ENCODE data around the gene FLYWCH1.

The FLYWCH1 gene

DNA sequence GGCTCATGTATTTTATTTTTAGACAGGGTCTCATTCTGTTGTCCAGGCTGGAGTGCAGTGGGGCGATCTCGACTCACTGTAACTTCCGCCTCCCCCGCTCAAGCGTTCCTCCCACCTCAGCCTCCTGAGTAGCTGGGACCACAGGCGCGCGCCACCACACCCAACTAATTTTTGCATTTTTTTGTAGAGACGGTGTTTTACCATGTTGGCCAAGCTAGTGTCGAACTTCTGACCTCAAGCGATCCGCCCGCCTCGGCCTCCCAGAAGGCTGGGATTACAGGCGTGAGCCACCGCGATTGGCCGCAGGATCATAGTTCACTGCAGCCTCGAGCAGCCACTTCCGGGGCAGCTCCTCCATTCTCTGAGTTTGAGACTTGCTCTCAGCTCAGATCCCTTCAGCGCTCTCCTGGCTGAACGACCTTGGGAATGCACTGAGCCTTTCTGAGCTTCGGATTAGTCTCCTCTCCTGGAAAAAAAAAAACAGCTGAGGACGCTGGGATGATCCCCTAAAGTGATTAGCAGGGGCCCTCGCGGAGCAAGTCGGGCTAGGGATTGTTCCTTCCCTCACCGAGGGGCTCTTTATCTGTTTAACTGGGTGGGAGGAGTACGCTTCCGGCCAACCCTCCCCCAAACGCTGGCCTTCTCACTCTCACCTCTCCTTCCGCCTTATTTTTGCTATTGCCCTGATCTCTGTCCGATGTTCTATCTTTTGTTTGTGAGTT lies 69.6 kb downstream of the FLYWCH1 start:
- Mint-ChIP-seq H3K27me3 (ENCODE audit: low read depth) (peaks cover 8% of the 10 kb centered on the region), H3K36me3 (ENCODE audit: low read depth) (no peaks in the 10 kb centered on the region), H3K4me3 (peak overlapping the region; percentile 83 to 93 (median 84)), H3K4me1 (peaks cover 22% of the 10 kb centered on the region), H3K9me3 (no peaks in the 10 kb centered on the region), H3K27ac (peak overlapping the region; percentile 78 to 88 (median 84))
- TF ChIP-seq, protein P1, sequence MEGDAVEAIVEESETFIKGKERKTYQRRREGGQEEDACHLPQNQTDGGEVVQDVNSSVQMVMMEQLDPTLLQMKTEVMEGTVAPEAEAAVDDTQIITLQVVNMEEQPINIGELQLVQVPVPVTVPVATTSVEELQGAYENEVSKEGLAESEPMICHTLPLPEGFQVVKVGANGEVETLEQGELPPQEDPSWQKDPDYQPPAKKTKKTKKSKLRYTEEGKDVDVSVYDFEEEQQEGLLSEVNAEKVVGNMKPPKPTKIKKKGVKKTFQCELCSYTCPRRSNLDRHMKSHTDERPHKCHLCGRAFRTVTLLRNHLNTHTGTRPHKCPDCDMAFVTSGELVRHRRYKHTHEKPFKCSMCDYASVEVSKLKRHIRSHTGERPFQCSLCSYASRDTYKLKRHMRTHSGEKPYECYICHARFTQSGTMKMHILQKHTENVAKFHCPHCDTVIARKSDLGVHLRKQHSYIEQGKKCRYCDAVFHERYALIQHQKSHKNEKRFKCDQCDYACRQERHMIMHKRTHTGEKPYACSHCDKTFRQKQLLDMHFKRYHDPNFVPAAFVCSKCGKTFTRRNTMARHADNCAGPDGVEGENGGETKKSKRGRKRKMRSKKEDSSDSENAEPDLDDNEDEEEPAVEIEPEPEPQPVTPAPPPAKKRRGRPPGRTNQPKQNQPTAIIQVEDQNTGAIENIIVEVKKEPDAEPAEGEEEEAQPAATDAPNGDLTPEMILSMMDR (IDR thresholded peaks at IDR 0.05; ENCODE audit: unreplicated experiment in 3 of 3): no peak

DNA sequence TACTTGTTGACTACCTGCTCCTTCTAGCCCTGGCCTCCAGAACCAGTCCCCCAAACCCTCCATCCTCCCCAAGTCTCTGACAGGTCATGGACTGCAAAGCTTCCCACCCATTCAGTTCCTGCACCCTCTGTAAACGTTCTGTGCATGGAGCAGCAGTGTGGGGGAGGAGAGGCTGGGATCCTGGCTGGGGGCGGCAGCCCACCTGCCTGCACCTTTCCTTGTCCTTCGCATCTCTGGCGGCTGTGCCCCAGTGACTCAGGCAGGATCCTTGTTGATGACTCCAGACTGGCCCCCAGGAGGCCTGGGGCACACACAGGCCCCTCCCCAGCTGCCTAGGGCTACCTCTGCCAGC lies 70.1 kb downstream of the FLYWCH1 start:
- Mint-ChIP-seq H3K9me3 (no peaks in the 10 kb centered on the region), H3K36me3 (ENCODE audit: low read depth) (no peaks in the 10 kb centered on the region), H3K27me3 (ENCODE audit: low read depth) (peaks cover 8% of the 10 kb centered on the region), H3K4me3 (peak overlapping the region; percentile 83 to 93 (median 84)), H3K4me1 (peaks cover 22% of the 10 kb centered on the region), H3K27ac (peak overlapping the region; percentile 78 to 88 (median 84))
- TF ChIP-seq, protein P1 (IDR thresholded peaks at IDR 0.05; ENCODE audit: unreplicated experiment in 3 of 3): no peak

DNA sequence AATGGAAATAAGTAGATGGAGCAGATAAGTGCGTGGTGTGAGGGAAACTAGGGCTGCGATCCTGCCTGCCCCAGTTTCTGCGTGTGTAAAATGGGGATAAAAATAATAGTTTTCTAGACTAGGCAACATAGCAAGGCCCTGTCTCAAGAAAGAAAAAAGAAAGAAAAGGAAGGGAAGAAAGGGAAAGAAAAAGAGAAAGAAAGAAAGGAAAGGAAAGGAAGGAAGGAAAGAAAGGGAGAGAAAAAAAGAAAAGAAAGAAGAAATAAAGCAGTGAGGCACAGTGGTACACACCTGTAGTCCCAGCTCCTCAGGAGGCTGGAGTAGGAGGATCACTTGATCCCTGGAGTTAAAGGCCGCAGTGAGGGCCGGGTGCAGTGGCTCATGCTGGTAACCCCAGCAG lies 70.7 kb downstream of the FLYWCH1 start:
- Mint-ChIP-seq H3K27me3 (ENCODE audit: low read depth) (peaks cover 8% of the 10 kb centered on the region), H3K27ac (peak overlapping the region in 2 of 3 experiments; percentile 34 to 78), H3K9me3 (no peaks in the 10 kb centered on the region), H3K36me3 (ENCODE audit: low read depth) (no peaks in the 10 kb centered on the region), H3K4me1 (peaks cover 17% of the 10 kb centered on the region), H3K4me3 (peak overlapping the region; percentile 22 to 93 (median 84))
- TF ChIP-seq, protein P1 (IDR thresholded peaks at IDR 0.05; ENCODE audit: unreplicated experiment in 3 of 3): no peak

DNA sequence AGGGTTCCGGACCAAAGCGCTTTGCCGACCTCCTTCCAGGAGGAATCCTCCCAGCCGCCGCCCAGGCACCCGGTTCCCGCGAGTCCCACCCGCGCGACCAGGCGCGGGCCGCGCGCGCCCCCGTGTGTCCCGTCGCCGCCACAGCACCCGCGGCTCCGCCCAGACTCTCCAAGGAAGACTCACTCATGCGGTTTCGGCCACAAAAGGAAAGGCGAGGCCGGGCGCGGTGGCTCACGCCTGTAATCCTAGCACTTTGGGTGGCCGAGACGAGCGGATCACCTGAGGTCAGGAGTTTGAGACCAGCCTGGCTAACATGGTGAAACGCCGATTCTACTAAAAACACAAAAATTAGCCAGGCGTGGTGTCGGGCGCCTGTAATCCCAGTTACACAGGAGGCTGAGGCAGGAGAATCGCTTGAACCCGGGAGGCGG lies 72.0 kb downstream of the FLYWCH1 start:
- H3K4me3 Mint-ChIP-seq: peak overlapping the region; percentile 49 to 63 (median 50)
- no peak overlapping the region for H3K27ac Mint-ChIP-seq
- H3K27me3 Mint-ChIP-seq (ENCODE audit: low read depth): peaks cover 8% of the 10 kb centered on the region
- no peaks in the 10 kb centered on the region for H3K36me3 Mint-ChIP-seq (ENCODE audit: low read depth)
- H3K9me3 Mint-ChIP-seq: no peaks in the 10 kb centered on the region
- TF ChIP-seq, protein P1 (IDR thresholded peaks at IDR 0.05; ENCODE audit: unreplicated experiment in 3 of 3): peak; percentile 97 to 99 (median 98)
- H3K4me1 Mint-ChIP-seq: peaks cover 17% of the 10 kb centered on the region

DNA sequence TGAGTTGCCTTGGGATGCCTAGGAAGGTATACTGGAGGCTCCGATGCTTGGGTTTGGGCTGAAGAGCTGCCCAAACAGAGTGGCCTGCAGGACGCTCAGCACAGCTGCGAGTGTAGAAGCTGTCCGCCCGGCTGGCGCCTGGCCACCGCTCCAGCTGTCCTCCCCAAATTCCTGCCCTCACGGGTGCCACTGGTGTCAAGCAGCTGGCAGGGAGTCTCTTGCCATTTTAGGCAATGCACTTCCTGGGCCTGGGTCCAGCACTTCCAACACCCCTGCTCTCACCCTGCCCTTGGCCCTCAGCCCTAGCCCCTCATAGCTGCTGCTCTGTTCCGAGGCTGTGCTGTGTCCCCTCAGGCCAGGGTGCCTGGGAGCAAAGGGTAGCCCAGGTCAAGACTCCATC lies 73.7 kb downstream of the FLYWCH1 start:
- H3K36me3 Mint-ChIP-seq (ENCODE audit: low read depth): no peaks in the 10 kb centered on the region
- peaks cover 8% of the 10 kb centered on the region for H3K27me3 Mint-ChIP-seq (ENCODE audit: low read depth)
- H3K4me3 Mint-ChIP-seq: no peak overlapping the region
- H3K4me1 Mint-ChIP-seq: peaks cover 17% of the 10 kb centered on the region
- H3K9me3 Mint-ChIP-seq: no peaks in the 10 kb centered on the region
- TF ChIP-seq, protein P1 (IDR thresholded peaks at IDR 0.05; ENCODE audit: unreplicated experiment in 3 of 3): no peak
- H3K27ac Mint-ChIP-seq: no peak overlapping the region

DNA sequence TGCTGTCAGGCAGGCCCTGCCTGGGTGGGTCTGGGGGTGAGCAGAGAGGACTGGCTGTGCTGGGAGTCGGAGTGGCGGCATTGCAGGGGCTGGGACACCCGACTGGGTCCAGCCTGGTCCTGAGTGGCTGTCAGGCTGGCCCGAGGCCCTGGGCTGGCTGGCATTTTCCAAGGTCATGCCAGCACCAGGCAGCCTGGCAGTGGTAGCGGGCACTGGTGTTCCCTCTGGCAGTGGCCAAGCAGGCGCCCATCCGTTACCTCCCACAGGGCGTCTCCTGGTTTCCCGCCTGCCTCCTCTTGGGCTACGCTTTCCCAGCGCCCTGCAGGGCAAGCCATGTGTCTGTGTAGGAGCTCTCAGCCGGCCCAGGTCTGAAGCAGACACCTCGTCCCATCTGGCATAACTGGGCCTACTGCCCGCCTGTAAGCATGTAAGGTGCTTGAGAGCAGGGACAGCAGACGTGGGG lies 74.2 kb downstream of the FLYWCH1 start:
- H3K9me3 Mint-ChIP-seq: no peaks in the 10 kb centered on the region
- no peak overlapping the region for H3K4me3 Mint-ChIP-seq
- peaks cover 8% of the 10 kb centered on the region for H3K27me3 Mint-ChIP-seq (ENCODE audit: low read depth)
- peaks cover 17% of the 10 kb centered on the region for H3K4me1 Mint-ChIP-seq
- TF ChIP-seq, protein P1 (IDR thresholded peaks at IDR 0.05; ENCODE audit: unreplicated experiment in 3 of 3): no peak
- no peak overlapping the region for H3K27ac Mint-ChIP-seq
- H3K36me3 Mint-ChIP-seq (ENCODE audit: low read depth): no peaks in the 10 kb centered on the region

All from nephron (organoid).